Measurements from ENCODE around the gene CYFIP1.

Gene CYFIP1

DNA sequence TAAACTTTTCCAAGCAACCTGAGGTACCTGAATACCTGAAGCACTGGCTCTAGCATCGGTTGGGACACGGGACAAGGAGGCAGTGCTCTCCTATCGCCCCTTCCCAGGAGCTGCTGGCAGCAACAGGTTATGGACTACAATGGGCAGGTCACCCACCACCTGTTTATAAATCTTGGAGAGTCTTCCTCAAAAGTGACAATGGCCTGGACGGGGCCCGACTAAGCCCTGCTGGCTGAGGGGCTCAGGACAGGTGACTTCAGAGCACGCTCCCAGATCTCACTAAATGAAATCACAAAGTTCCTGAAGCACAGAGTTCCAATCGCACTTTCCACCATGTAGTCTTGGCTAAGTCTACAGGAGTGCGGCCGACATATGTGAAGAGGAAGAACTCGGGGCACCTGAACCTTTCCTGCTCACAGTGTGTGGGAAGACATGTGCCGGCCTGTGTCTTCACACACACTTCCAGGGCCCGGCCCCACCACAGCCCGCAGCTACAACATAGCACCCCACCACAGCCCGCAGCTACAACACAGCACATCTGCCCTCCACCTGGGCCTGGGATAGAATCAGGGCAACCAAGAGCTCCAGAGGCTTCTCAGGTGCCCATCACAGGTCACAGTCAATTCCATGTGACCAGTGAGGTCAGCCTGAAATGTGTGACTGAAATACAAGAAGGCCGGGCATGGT is 12.9 kb downstream of the CYFIP1 start:
- no peak overlapping the region for H3K27ac ChIP-seq
- TF ChIP-seq, protein P1, sequence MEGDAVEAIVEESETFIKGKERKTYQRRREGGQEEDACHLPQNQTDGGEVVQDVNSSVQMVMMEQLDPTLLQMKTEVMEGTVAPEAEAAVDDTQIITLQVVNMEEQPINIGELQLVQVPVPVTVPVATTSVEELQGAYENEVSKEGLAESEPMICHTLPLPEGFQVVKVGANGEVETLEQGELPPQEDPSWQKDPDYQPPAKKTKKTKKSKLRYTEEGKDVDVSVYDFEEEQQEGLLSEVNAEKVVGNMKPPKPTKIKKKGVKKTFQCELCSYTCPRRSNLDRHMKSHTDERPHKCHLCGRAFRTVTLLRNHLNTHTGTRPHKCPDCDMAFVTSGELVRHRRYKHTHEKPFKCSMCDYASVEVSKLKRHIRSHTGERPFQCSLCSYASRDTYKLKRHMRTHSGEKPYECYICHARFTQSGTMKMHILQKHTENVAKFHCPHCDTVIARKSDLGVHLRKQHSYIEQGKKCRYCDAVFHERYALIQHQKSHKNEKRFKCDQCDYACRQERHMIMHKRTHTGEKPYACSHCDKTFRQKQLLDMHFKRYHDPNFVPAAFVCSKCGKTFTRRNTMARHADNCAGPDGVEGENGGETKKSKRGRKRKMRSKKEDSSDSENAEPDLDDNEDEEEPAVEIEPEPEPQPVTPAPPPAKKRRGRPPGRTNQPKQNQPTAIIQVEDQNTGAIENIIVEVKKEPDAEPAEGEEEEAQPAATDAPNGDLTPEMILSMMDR (IDR thresholded peaks at IDR 0.05), result no peak
- TF ChIP-seq ZFX (IDR thresholded peaks at IDR 0.05; ENCODE audit: borderline replicate concordance), result no peak

DNA sequence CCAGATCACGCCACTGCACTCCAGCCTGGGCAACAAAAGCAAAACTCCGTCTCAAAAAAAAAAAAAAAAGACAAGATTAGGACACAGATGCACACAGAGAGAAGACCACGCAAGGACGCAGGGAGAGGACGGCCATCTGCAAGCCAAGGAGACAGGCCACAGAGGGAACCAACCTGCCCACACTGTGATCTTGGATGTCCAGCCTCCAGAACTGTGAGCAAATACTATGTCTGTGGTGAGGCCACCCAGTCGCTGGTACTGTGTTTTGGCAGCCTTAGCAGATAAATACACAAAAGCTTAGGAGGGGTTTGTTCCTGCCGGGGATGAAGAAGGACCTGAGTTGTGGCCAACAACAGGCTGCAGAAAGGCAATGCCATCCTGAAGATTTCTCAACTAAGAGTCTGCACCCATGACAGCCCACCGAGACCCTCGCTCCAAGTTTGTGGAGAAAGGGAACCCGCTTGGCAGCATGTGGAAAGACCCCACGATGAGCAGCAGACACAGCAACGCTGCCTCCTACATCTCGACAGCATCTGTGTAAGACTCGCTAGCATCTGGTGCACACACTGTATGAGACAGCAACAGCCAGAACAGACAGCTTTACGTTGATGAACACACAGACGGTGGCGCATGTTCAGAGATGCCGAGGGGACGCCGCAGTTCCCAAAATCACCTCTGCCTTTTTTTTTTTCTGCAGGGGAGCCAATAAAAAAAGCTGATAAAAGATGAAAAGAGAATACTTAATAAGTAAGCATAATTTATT is 13.7 kb downstream of the CYFIP1 start:
- no peak overlapping the region for H3K27ac ChIP-seq
- TF ChIP-seq, protein P1 (IDR thresholded peaks at IDR 0.05), result no peak
- no peak for TF ChIP-seq ZFX (IDR thresholded peaks at IDR 0.05; ENCODE audit: borderline replicate concordance)

DNA sequence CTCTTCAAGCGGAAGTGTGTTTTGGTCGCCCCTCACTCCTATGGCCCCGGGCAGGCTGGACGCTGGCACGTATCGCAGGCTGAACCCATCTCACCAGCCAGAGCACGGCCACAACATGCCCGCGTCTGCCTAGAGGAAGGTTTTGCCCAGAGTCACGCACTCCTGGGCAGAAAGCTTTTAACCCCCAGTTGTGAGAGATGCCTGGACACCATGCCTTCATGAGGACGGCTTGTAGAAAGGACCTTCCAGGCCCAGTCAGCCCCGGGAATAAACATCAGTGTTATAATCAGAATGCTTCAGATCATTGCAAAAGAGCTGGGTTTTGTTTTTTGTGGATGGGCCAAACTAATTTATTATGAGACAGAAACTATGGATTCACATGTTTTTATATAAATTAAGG is 16.5 kb downstream of the CYFIP1 start:
- H3K27ac ChIP-seq, result no peak overlapping the region
- no peak for TF ChIP-seq ZFX (IDR thresholded peaks at IDR 0.05; ENCODE audit: borderline replicate concordance)
- TF ChIP-seq, protein P1 (IDR thresholded peaks at IDR 0.05), result no peak

DNA sequence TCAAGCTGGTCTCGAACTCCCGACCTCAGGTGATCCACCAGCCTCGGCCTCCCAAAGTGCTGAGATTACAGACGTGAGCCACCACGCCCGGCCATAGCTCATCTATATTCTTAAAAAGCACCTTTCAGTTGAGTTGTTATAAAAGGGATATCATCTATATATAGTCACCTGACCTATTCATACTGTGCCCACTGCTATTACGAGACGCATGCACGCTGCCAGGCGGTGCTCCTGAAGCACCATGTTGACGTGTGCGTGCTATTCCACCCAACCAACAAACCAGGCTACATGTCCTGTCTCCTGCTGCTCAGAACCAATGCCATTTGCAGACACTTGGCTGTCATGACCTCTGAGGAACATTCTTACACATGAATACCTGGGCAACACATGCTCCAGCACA is 17.6 kb downstream of the CYFIP1 start:
- no peak for TF ChIP-seq ZFX (IDR thresholded peaks at IDR 0.05; ENCODE audit: borderline replicate concordance)
- TF ChIP-seq, protein P1 (IDR thresholded peaks at IDR 0.05), result no peak
- no peak overlapping the region for H3K27ac ChIP-seq

DNA sequence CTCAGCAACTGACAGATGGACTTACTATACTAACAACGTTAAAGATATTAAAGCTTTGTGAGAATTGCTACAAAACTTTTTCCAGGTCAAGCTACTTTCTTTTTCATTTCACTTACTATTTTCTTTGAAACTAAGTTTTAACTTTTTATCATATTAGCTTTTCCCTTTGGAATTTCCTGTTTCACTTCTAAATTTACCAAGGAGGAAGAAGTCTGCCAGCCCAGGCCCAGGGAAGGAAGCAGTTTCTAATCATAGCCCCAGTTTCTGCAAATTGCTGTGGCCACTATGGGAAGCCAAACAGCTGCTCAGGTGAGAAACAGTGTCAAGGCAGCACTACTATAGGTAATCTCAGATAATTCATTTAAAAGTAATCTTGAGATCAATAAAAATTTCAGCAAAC is 18.4 kb downstream of the CYFIP1 start:
- TF ChIP-seq ZFX (IDR thresholded peaks at IDR 0.05; ENCODE audit: borderline replicate concordance), result no peak
- TF ChIP-seq, protein P1 (IDR thresholded peaks at IDR 0.05), result no peak
- no peak overlapping the region for H3K27ac ChIP-seq

DNA sequence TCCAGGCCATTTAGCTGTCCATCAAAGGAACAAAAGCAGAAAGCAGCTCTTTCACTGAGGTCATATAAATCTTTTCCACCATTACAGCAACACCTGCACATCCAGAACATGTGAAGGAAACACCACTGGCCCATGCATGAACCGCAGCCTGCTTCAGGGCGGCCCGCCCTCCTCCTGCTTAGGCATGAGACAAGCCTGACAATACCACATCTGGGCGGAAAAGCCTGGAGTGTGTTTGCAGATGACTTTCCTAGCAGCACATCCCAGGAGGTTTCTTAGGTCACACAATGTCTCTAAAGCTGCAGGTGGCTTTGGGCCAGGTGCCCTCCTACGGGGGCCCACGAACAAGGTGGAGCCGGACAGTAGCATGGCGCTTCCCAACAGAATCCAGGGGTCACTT is 19.6 kb downstream of the CYFIP1 start:
- H3K27ac ChIP-seq, result no peak overlapping the region
- TF ChIP-seq, protein P1 (IDR thresholded peaks at IDR 0.05), result no peak
- no peak for TF ChIP-seq ZFX (IDR thresholded peaks at IDR 0.05; ENCODE audit: borderline replicate concordance)

DNA sequence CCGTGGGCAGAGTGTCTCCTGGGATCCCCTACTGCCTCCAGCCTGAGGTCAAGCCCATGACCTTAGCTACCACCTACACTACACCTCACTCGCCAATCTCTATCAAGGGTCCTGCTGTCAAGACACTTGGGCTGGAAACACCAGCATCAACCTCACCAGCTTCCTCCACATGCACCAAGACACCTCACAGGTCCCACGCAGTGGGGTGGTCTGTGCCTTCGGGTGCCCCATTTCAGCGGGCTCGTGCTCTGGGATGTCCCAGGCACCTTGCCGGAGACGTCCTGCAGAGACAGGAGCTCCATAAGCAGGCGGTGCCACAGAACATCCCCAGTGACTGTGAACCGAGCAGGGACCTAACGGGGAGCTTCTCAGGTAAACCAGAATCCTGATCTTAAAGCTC is 20.0 kb downstream of the CYFIP1 start:
- TF ChIP-seq, protein P1 (IDR thresholded peaks at IDR 0.05), result no peak
- TF ChIP-seq ZFX (IDR thresholded peaks at IDR 0.05; ENCODE audit: borderline replicate concordance), result no peak
- no peak overlapping the region for H3K27ac ChIP-seq

Data from 22Rv1 (cell line).